HL-60 (cell line): Measurements from ENCODE around the gene HOTAIR.

ENCODE experiments used
- DNase-seq, 2 experiments: peaks; one replicate each; pipeline ENCODE4 v3.0.0-alpha.2; 2010 to 2020; ENCODE audit warnings: low read depth in 1 of 2, low spot score in 1 of 2
- H3K27ac ChIP-seq: fragments of 250-450 bp; sonication (Bioruptor Pico); replicated peaks from 2 replicates; pipeline ENCODE4 v1.5.1; 2020; ENCODE audit warnings: mild to moderate bottlenecking, moderate library complexity
- H3K27me3 ChIP-seq: fragments of 250-450 bp; sonication (Bioruptor Pico); 2 replicates; pipeline ENCODE4 v1.5.1; 2021; ENCODE audit warnings: mild to moderate bottlenecking, moderate library complexity; ENCODE audit not compliant: insufficient read depth, poor library complexity, severe bottlenecking
- H3K4me3 ChIP-seq: replicated peaks from 2 replicates; pipeline ENCODE4 v1.5.1; 2011; ENCODE audit warnings: mild to moderate bottlenecking, control low read depth, low read length; ENCODE audit not compliant: insufficient read depth
- GABPA ChIP-seq: IDR thresholded peaks from 2 replicates; pipeline ENCODE4 v1.6.1; 2012; ENCODE audit warnings: low read depth
- POLR2AphosphoS5 ChIP-seq: IDR thresholded peaks from 2 replicates; pipeline ENCODE4 v1.6.1; 2012; ENCODE audit warnings: low read depth
- SPI1 ChIP-seq: IDR thresholded peaks from 2 replicates; pipeline ENCODE4 v1.6.1; 2012; ENCODE audit warnings: low read depth, mild to moderate bottlenecking, borderline replicate concordance
- TF ChIP-seq, protein P1 (sequence below): IDR thresholded peaks from 2 replicates; pipeline ENCODE4 v1.6.1; 2012; ENCODE audit warnings: low read depth; ENCODE audit not compliant: insufficient replicate concordance
- TF ChIP-seq, protein P2 (sequence below): IDR thresholded peaks from one replicate; pipeline ENCODE4 v1.5.1; 2011; ENCODE audit warnings: low read length, control low read depth, inconsistent platforms; ENCODE audit not compliant: insufficient read depth

HOTAIR gene

DNA sequence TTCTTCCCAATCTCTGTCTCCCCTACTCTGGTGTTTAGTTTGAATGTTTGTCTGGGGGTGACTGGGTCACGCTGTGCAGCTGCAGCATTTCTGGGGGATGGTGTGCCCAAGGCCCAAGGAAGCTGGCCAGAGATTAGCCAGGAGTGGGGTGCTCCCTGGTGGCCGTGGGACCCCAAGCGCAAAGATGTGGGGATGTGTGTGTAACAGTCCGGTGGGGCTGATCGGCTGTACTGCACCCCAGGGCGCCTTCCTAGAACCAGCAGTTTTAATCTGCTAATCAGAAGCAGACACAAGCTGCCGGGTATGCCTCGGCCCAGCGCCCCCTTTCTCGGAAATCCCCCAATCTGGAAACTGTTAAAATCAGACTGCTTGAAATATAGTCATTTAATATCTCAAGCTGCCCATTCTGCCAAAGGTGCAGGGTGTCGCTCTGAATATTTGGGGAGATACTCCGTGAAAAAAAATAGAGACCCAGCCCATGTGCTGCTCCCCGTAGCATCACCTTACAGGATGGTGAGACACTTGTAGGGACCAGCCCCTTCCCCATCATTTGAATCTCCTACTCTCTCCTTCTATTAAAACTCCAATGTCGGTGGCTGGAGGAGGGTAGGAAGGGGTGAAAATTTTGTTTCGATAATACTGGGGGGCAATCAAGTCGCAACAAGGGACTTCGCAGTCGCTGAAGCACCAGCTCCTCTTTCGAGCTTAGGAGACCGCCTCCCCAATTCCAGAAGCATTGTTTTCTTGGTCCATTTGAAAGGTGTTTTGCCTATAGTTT, 29.5 kb upstream of the HOTAIR start:
- DNase-seq = no peak
- Histone ChIP-seq H3K27me3 (peaks cover 87% of the 10 kb centered on the region), H3K27ac (no peak overlapping the region), H3K4me3 (no peak overlapping the region)
- TF ChIP-seq POLR2AphosphoS5 = no peak
- TF ChIP-seq, protein P1, sequence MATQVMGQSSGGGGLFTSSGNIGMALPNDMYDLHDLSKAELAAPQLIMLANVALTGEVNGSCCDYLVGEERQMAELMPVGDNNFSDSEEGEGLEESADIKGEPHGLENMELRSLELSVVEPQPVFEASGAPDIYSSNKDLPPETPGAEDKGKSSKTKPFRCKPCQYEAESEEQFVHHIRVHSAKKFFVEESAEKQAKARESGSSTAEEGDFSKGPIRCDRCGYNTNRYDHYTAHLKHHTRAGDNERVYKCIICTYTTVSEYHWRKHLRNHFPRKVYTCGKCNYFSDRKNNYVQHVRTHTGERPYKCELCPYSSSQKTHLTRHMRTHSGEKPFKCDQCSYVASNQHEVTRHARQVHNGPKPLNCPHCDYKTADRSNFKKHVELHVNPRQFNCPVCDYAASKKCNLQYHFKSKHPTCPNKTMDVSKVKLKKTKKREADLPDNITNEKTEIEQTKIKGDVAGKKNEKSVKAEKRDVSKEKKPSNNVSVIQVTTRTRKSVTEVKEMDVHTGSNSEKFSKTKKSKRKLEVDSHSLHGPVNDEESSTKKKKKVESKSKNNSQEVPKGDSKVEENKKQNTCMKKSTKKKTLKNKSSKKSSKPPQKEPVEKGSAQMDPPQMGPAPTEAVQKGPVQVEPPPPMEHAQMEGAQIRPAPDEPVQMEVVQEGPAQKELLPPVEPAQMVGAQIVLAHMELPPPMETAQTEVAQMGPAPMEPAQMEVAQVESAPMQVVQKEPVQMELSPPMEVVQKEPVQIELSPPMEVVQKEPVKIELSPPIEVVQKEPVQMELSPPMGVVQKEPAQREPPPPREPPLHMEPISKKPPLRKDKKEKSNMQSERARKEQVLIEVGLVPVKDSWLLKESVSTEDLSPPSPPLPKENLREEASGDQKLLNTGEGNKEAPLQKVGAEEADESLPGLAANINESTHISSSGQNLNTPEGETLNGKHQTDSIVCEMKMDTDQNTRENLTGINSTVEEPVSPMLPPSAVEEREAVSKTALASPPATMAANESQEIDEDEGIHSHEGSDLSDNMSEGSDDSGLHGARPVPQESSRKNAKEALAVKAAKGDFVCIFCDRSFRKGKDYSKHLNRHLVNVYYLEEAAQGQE = no peak
- TF ChIP-seq GABPA = no peak
- no peak for TF ChIP-seq SPI1
- TF ChIP-seq, protein P2, sequence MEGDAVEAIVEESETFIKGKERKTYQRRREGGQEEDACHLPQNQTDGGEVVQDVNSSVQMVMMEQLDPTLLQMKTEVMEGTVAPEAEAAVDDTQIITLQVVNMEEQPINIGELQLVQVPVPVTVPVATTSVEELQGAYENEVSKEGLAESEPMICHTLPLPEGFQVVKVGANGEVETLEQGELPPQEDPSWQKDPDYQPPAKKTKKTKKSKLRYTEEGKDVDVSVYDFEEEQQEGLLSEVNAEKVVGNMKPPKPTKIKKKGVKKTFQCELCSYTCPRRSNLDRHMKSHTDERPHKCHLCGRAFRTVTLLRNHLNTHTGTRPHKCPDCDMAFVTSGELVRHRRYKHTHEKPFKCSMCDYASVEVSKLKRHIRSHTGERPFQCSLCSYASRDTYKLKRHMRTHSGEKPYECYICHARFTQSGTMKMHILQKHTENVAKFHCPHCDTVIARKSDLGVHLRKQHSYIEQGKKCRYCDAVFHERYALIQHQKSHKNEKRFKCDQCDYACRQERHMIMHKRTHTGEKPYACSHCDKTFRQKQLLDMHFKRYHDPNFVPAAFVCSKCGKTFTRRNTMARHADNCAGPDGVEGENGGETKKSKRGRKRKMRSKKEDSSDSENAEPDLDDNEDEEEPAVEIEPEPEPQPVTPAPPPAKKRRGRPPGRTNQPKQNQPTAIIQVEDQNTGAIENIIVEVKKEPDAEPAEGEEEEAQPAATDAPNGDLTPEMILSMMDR = no peak

GRCh38 chr12:54003625-54004024, 28.9 kb upstream of the HOTAIR start:
- H3K27me3 ChIP-seq = peaks cover 89% of the 10 kb centered on the region
- no peak for DNase-seq
- H3K4me3 ChIP-seq = no peak overlapping the region
- H3K27ac ChIP-seq = no peak overlapping the region
- TF ChIP-seq, protein P1 = no peak
- TF ChIP-seq POLR2AphosphoS5 (no peak), GABPA (no peak)
- TF ChIP-seq, protein P2 = no peak

GRCh38 chr12:54002915-54003389, 28.2 kb upstream of the HOTAIR start:
- Histone ChIP-seq H3K27ac (no peak overlapping the region), H3K4me3 (no peak overlapping the region), H3K27me3 (peaks cover 91% of the 10 kb centered on the region)
- DNase-seq = no peak
- no peak for TF ChIP-seq POLR2AphosphoS5
- no peak for TF ChIP-seq GABPA
- TF ChIP-seq SPI1 = no peak
- TF ChIP-seq, protein P1 = no peak
- TF ChIP-seq, protein P2 = no peak
